IPS DF 4.7 (cell line): ENCODE measurements around the gene CKB.

ENCODE experiments used
- DNase-seq: peaks from one replicate; pipeline ENCODE4 v3.0.0-alpha.2; 2013; ENCODE audit warnings: low spot score; ENCODE audit errors: extremely low read depth

Gene CKB

GRCh38 chr14:103488071-103488470 lies 34.6 kb downstream of the CKB start:
- no peak for DNase-seq

DNA sequence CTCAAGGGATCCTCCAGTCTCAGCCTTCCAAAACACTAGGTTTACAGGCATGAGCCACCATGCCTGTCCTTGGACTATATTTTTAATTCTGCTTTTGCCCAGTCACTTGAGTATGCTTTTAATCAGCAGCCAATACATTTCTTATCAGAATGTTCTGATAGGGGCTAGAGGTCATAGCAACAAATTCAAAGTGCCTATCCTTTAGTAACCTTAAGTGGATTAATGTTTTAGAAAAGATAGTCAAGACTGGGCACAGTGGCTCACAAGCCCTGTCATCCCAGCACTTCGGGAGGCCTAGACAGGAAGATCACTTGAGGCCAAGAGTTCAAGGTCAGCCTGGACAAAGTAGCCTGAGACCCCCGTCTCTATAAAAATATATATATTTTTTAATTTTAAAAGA lies 37.1 kb downstream of the CKB start:
- DNase-seq = no peak

DNA sequence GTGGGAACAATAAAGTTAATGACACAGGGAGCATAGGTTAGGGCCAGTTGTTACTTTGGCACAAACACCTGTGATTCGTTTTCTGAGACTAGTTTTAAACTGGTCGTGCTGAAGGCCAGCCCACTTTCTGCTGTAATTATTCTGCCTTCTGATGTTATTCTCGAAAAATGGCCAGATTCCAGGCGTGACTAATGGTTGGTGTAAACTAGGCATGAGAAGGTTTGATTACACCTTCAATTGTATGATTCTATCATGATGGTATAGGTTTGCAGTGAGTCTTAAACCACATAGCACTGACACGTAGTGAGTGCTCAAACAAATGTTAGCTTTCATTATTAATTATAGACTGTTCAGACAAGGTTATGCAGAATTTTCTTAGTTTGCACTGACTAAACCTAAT lies 39.0 kb downstream of the CKB start:
- no peak for DNase-seq

DNA sequence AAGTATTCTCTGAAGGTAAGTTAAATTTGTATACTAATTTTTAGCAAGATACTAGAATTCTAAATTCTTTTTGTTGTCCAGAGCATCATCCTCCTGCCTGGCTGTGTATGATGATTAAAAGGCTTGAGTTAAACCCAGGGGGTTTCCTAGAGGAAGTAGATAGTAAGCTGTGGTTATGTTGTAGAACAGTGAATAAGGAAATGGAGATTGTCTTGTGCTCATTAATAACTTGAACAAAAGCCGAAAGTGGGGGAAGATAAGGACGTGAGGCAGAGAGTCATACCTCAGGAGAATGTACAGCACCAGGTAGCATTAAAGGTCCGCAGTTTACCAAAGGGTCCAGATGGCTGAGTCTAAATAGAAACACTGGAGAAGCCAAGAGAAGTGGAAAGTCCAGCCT lies 42.0 kb downstream of the CKB start:
- DNase-seq = no peak

- no peak for DNase-seq
Observed at GRCh38 chr14:103476631-103477030, 46.0 kb downstream of the CKB start.

DNA sequence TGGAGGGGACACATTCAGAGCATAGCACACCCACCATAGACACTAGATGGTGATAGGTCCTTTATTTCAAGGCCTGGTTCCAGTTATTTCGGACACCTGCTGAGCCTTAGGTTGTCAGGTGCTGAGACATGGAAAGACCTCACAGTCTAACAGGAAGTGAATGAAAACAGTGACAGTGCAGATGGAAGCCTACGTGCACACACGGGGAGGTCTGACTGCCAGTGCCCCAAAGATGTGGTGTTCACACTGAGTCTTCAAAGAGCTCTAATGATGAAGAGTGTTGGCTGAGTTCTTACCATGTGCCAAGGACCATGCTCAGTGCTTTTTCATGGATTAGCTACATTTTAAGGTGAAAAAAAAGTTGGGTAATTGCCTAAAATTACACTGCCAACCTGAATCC lies 46.6 kb downstream of the CKB start:
- no peak for DNase-seq

DNA sequence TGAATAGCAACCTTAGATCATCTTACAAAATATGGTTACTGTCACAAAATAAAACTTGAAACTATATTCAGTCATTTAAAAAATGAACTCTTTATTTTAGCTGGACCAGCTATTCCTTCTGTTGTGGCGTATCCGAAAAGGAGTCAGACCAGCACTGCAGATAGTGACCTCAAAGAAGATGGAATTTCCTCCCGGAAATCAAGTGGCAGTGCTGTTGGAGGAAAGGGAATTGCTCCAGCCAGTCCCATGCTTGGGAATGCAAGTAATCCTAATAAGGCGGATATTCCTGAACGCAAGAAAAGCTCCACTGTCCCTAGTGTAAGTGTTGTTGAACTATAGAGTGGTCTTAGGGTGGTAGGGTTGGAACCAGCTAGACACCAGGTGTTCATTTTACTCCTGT lies 47.7 kb downstream of the CKB start:
- no peak for DNase-seq

DNA sequence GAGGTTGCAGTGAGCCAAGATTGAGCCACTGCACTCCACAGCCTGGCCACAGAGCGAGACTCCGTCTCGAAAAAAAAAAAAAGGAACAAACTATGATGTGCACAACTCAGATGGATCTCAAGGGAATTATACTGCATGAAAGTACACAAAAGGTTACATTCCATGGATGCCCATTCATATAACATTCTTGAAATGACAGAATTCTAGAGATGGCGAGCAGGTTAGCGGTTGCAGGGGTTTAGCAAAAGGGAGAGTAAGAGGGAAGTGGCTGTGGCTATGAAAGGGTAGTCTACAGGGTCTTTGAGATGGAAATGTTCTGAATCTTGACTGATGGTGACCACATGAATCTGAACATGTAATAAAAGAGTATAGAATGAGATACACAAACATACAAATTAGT lies 49.7 kb downstream of the CKB start:
- DNase-seq = no peak
